Loucy (cell line): ENCODE measurements around the gene CDH4.

Experiments
- H2AFZ ChIP-seq: fragments of 200-600 bp; sonication (generic); 2 replicates; pipeline ENCODE4 v1.6.0; 2016; ENCODE audit warnings: antibody characterized with exemption, mild to moderate bottlenecking, low read length, moderate library complexity
- H3F3A ChIP-seq: fragments of 200-600 bp; 2 replicates; pipeline ENCODE4 v1.6.0; 2016; ENCODE audit warnings: antibody characterized with exemption, low read depth, mild to moderate bottlenecking
- H3K27me3 ChIP-seq: fragments of 200-600 bp; sonication (generic); 2 replicates; pipeline ENCODE4 v1.6.1; 2014; ENCODE audit warnings: low read length, mild to moderate bottlenecking; ENCODE audit not compliant: insufficient read depth, poor library complexity, severe bottlenecking
- H3K36me3 ChIP-seq: fragments of 200-600 bp; sonication (generic); 2 replicates; pipeline ENCODE4 v1.6.1; 2016; ENCODE audit warnings: low read length; ENCODE audit not compliant: insufficient read depth
- H3K4me1 ChIP-seq: fragments of 200-600 bp; sonication (generic); 2 replicates; pipeline ENCODE4 v1.5.1; 2014; ENCODE audit warnings: low read length, mild to moderate bottlenecking; ENCODE audit not compliant: insufficient read depth, poor library complexity, severe bottlenecking
- H3K4me2 ChIP-seq: fragments of 200-600 bp; sonication (generic); 2 replicates; pipeline ENCODE4 v1.6.0; 2014; ENCODE audit warnings: antibody characterized with exemption, low read length, low read depth, mild to moderate bottlenecking; ENCODE audit not compliant: poor library complexity, severe bottlenecking
- H3K4me3 ChIP-seq: fragments of 200-600 bp; sonication (generic); 2 replicates; pipeline ENCODE4 v1.5.1; 2014; ENCODE audit warnings: low read length, mild to moderate bottlenecking, mixed read lengths; ENCODE audit not compliant: poor library complexity, severe bottlenecking
- H3K79me2 ChIP-seq: fragments of 200-600 bp; sonication (generic); 2 replicates; pipeline ENCODE4 v1.6.1; 2014; ENCODE audit warnings: low read length; ENCODE audit not compliant: insufficient read depth
- H3K9ac ChIP-seq: fragments of 200-600 bp; sonication (generic); 2 replicates; pipeline ENCODE4 v1.6.0; 2014; ENCODE audit warnings: mild to moderate bottlenecking, low read depth, low read length, moderate library complexity; ENCODE audit not compliant: poor library complexity, severe bottlenecking
- H3K9me2 ChIP-seq: fragments of 200-600 bp; sonication (generic); replicated peaks from 2 replicates; pipeline ENCODE4 v1.6.1; 2016; ENCODE audit warnings: low read depth, low read length, mixed read lengths
- H3K9me3 ChIP-seq: fragments of 200-600 bp; sonication (generic); 2 replicates; pipeline ENCODE4 v1.6.1; 2014; ENCODE audit warnings: mild to moderate bottlenecking, antibody characterized with exemption, low read length, low read depth; ENCODE audit not compliant: insufficient read depth
- H4K20me1 ChIP-seq: fragments of 200-600 bp; sonication (generic); 2 replicates; pipeline ENCODE4 v1.6.0; 2014; ENCODE audit warnings: antibody characterized with exemption, low read length, mild to moderate bottlenecking; ENCODE audit not compliant: insufficient read depth, poor library complexity, severe bottlenecking
- EZH2phosphoT487 ChIP-seq: fragments of 200-600 bp; IDR thresholded peaks from 2 replicates; pipeline ENCODE4 v1.6.1; 2018; ENCODE audit warnings: antibody characterized with exemption, mild to moderate bottlenecking, moderate library complexity, borderline replicate concordance
- TF ChIP-seq, protein P1 (sequence below): fragments of 200-600 bp; sonication (generic); conservative IDR thresholded peaks from 2 replicates; pipeline ENCODE4 v1.5.1; 2014; ENCODE audit warnings: mild to moderate bottlenecking, antibody characterized with exemption, low read length

CDH4 gene

DNA sequence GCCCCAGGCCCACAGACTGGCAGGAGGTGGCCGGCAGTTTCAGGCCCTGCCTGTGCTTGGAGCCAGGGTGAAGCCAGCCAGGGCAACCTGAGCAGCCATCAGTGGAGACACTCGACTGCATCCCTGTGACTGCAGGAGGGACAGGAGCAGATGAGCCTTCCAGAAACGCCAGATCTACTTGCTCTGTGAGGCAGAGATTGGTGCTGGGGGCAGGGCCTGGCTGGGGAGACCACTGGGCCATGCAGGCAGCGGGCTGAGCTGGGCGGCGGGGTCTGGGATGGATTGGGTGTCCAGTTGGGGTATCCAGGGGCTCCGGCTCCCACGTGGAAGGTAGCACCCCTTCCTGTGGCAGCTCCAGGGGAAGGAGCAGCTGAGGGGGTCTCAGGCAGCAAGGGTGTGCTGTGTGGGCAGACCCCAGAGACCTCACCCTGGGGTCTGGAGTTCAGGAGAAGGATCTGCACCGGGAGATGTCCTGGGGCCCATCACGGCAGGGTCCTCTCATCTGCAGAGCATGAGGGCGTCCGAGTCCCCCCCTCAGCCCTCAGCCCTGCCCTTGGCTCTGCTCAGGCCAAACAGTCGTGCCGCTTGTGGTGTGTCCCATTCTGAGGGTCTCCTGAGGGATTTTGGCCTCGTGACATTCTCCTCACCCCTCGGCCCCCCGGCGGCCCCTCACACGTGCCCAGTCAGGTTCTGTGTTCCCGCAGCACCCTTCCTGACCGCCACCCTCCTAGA, 478.7 kb downstream of the CDH4 start:
- Histone ChIP-seq H3K4me1 (no peaks in the 10 kb centered on the region), H3K4me3 (no peak overlapping the region), H3K9me2 (no peaks in the 10 kb centered on the region), H3F3A (no peaks in the 10 kb centered on the region), H3K36me3 (peaks cover 9% of the 10 kb centered on the region; the same call in 1 of the 2 replicates), H3K4me2 (no peak overlapping the region), H3K9me3 (no peaks in the 10 kb centered on the region), H3K27me3 (no peaks in the 10 kb centered on the region), H2AFZ (no peak overlapping the region), H3K9ac (no peak overlapping the region), H3K79me2 (no peaks in the 10 kb centered on the region), H4K20me1 (no peaks in the 10 kb centered on the region)
- no peak for TF ChIP-seq EZH2phosphoT487
- TF ChIP-seq, protein P1, sequence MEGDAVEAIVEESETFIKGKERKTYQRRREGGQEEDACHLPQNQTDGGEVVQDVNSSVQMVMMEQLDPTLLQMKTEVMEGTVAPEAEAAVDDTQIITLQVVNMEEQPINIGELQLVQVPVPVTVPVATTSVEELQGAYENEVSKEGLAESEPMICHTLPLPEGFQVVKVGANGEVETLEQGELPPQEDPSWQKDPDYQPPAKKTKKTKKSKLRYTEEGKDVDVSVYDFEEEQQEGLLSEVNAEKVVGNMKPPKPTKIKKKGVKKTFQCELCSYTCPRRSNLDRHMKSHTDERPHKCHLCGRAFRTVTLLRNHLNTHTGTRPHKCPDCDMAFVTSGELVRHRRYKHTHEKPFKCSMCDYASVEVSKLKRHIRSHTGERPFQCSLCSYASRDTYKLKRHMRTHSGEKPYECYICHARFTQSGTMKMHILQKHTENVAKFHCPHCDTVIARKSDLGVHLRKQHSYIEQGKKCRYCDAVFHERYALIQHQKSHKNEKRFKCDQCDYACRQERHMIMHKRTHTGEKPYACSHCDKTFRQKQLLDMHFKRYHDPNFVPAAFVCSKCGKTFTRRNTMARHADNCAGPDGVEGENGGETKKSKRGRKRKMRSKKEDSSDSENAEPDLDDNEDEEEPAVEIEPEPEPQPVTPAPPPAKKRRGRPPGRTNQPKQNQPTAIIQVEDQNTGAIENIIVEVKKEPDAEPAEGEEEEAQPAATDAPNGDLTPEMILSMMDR = no peak

DNA sequence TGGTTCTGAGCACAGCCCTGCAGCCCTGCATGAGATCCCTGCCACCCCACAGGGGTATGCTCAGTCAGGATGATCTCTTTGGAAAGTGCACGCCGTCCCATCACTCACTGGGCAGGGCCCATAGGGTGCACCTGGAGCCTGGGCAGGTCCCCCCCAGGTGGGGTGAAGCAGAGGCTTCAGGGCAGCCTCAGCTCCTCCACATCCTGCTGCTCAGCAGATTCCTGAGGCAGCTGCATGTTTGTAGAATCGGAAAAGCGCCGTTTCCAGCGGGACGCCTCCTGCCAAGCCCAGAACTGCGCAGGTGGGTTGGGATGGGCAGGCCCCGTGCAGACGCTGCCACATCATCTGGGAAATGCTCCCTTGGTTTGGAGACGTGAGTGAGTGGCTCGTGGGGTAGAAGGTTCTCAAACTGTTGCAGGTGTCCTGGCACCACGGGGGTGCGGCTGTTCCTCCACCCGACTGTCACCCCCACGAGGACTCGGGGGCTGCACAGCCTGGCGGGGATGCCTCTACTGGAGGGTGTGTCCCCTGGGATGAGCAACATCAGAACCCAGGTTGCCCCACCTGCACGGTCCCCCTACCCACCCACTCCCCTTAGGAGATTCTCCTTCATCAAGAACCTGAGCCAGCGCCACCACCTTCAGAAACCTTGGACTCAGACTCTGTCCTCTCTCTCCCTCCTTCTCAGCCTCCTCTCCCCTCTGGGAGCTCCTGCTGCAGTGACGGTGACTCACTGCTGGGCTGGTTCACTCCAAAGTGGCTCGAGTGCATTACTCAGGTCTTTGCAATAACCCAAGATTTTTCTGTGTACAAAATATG, 479.5 kb downstream of the CDH4 start:
- Histone ChIP-seq H3K9me2 (no peaks in the 10 kb centered on the region), H3K4me1 (no peaks in the 10 kb centered on the region), H3K79me2 (no peaks in the 10 kb centered on the region), H4K20me1 (no peaks in the 10 kb centered on the region), H3K27me3 (no peaks in the 10 kb centered on the region), H3K9me3 (no peaks in the 10 kb centered on the region), H3K36me3 (peaks cover 9% of the 10 kb centered on the region; the same call in 1 of the 2 replicates), H3K9ac (no peak overlapping the region), H3K4me2 (no peak overlapping the region), H3F3A (no peaks in the 10 kb centered on the region), H3K4me3 (no peak overlapping the region), H2AFZ (no peak overlapping the region)
- TF ChIP-seq, protein P1 = no peak
- no peak for TF ChIP-seq EZH2phosphoT487

DNA sequence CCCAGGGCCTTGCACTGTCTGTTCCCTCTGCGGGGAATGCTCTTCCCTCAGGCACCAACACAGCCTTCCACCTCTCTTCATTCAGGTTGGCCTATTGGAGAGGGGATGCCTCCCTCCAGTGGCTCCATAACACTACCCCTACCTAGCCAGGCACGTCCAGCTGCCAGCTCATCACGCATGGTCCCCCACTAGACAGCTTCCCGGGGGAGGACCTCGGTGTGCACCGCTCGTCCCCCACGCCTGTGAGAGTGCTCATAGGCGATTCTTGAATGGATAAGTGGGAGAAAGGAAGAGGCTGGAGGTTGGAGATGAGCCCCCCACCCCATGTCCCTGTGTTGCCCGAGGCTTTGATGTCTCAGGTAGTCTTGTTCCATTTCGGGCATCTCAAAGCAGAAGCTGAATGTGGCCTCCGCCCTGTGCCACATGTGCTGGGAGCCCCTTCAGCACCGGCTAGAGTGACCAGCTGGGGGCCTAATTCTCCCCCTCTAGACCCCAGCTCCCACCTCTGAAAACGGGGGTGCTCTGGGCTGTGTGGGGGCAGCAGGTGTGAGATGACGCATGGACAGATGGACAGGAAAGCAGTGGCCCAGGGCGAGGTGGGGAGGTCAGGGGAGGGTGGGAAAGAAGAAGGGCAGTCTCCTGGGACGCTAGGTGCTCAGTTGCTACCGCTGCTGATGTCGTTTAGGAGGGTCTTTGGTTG, 480.6 kb downstream of the CDH4 start:
- no peaks in the 10 kb centered on the region for H3K36me3 ChIP-seq
- H3K4me3 ChIP-seq = no peak overlapping the region
- no peaks in the 10 kb centered on the region for H3K79me2 ChIP-seq
- no peaks in the 10 kb centered on the region for H4K20me1 ChIP-seq
- no peaks in the 10 kb centered on the region for H3F3A ChIP-seq
- TF ChIP-seq, protein P1 = no peak
- TF ChIP-seq EZH2phosphoT487 = no peak
- no peak overlapping the region for H2AFZ ChIP-seq
- H3K9ac ChIP-seq = no peak overlapping the region
- no peaks in the 10 kb centered on the region for H3K9me2 ChIP-seq
- no peaks in the 10 kb centered on the region for H3K9me3 ChIP-seq
- H3K4me1 ChIP-seq = no peaks in the 10 kb centered on the region
- no peak overlapping the region for H3K4me2 ChIP-seq
- no peaks in the 10 kb centered on the region for H3K27me3 ChIP-seq
